Right lung (tissue), 5 donors: Measurements from ENCODE around the gene HLA-F. TPM values are rescaled to one million over a fixed set of nuclear protein-coding genes. Genes with fewer than 3 reads are reported as not detected.

Source experiments
- DNase-seq, 2 donors: peaks; one replicate each; pipeline ENCODE4 v3.0.0-alpha.2; 2013
- polyA plus RNA-seq, 5 donors: library from polyadenylated mRNA; unstranded; fragments of 120-200 nt; gene quantifications; one replicate each; pipeline versions ENCODE4 v1.2.1 to v1.2.3, GENCODE V29; 2013; ENCODE audit warnings: inconsistent platforms in 1 of 5, low replicate concordance in 1 of 5; ENCODE audit not compliant: insufficient read length in 5 of 5, insufficient read depth in 1 of 5

HLA-F gene
- polyA plus RNA-seq, 5 donors: 15.5 to 20.2 (median 18.3) TPM

DNA sequence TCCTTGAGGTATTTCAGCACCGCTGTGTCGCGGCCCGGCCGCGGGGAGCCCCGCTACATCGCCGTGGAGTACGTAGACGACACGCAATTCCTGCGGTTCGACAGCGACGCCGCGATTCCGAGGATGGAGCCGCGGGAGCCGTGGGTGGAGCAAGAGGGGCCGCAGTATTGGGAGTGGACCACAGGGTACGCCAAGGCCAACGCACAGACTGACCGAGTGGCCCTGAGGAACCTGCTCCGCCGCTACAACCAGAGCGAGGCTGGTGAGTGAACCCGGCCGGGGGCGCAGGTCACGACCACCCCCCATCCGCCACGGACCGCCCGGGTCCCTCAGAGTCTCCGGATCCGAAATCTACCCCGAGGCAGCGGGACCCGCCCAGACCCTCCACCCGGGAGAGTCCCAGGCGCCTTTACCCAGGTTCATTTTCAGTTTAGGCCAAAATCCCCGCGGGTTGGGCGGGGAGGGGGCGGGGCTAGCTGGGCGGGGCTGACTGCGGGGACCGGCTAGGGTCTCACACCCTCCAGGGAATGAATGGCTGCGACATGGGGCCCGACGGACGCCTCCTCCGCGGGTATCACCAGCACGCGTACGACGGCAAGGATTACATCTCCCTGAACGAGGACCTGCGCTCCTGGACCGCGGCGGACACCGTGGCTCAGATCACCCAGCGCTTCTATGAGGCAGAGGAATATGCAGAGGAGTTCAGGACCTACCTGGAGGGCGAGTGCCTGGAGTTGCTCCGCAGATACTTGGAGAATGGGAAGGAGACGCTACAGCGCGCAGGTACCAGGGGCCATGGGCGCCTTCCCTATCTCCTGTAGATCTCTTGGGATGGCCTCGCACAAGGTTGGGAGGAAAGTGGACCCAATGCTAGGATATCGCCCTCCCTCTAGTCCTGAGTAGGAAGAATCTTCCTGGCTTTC, 693 bp downstream of the HLA-F start:
- no peak for DNase-seq

DNA sequence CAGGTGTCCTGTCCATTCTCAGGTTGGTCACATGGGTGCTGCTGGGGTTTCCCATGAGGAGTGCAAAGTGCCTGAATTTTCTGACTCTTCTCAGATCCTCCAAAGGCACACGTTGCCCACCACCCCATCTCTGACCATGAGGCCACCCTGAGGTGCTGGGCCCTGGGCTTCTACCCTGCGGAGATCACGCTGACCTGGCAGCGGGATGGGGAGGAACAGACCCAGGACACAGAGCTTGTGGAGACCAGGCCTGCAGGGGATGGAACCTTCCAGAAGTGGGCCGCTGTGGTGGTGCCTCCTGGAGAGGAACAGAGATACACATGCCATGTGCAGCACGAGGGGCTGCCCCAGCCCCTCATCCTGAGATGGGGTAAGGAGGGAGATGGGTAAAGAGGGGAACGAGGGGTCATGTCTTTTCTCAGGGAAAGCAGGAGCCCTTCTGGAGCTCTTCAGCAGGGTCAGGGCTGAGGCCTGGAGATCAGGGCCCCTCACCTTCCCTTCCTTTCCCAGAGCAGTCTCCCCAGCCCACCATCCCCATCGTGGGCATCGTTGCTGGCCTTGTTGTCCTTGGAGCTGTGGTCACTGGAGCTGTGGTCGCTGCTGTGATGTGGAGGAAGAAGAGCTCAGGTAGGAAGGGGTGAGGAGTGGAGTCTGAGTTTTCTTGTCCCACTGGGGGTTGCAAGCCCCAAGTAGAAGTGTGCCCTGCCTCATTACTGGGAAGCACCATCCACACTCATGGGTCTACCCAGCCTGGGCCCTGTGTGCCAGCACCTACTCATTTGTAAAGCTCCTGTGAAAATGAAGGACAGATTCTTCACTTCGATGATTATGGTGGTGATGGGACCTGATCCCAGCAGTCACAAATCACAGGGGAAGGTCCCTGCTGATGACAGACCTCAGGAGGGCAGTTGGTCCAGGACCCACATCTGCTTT, 2.0 kb downstream of the HLA-F start:
- DNase-seq: no peak

- no peak for DNase-seq
Measured at GRCh38 chr6:29726001-29726400, 2.8 kb downstream of the HLA-F start.

GRCh38 chr6:29726571-29727194, 3.4 kb downstream of the HLA-F start:
- DNase-seq: no peak

DNA sequence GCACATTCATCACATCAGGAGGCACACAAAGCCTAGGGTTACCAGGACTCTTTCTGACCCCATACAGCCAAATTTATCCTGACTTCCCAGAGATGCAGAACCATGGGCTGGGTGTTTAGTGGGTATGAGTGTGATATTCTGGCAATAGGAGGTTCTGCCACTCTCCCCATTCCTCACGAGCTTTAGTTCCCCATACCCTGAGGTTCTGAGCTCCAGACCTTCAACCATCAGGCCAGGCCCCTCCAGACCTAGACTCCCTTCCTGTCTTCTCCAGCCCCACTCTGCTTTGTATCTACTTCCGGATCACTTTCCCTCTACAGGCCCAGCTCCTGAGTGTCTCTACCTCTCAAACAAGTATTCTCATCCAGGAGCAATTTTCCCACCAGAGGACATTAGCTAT, 4.4 kb downstream of the HLA-F start:
- no peak for DNase-seq

DNA sequence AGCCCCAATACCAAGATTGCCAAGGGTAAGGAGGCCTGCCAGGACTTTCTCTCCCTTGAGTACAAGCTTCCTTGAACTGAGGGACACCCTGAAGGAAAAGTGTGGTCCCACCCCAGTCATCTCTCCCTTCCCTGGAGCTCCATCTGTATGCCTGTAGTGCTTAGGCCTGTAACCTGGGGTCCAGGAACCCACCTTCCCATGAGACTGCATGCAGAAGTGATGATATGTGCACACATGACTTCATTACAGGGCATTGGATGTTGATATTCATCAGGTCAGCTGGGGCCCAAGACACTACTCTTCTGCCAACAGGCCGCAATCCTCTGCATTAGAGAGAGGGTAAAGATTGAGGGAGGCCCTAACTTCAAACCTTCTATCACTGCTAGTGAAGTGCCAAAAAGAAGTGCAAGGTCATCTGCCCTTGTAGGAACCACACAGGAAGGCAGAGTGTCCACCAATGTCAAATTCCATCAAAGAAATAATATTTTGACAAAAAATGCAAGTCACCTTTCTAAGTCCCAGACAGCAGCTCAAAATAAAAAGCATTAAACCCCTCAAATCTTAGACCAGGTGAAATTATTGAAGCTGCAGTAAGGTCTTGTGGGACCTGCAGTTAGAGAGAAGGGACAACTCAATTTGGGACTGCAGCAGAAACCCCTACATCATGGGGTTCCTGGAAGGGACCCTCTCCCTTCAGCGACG, 5.1 kb downstream of the HLA-F start:
- no peak for DNase-seq

GRCh38 chr6:29728875-29729270, 5.6 kb downstream of the HLA-F start:
- no peak for DNase-seq

GRCh38 chr6:29729774-29730328, 6.6 kb downstream of the HLA-F start:
- DNase-seq: no peak

- no peak for DNase-seq
Measured at GRCh38 chr6:29730575-29731126, 7.4 kb downstream of the HLA-F start.

- DNase-seq: no peak
Measured at GRCh38 chr6:29731281-29731680, 8.0 kb downstream of the HLA-F start.

DNA sequence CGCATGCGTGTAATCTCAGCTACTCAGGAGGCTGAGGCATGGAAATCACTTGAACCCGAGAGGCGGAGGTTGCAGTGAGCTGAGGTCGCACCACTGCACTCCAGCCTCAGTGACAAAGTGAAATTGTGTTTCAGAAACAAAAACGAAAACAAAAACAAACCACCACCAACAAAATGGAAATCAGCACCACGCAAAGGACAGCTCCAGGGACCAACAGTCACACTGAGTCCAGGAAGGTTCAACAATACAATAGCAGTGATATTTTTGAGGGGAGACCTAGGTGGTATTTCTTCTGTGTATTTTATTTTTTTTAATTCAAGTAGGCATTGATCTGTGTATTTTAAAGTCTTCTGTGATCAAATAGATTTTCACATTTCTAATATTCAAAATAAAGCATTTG, 9.8 kb downstream of the HLA-F start:
- no peak for DNase-seq

DNA sequence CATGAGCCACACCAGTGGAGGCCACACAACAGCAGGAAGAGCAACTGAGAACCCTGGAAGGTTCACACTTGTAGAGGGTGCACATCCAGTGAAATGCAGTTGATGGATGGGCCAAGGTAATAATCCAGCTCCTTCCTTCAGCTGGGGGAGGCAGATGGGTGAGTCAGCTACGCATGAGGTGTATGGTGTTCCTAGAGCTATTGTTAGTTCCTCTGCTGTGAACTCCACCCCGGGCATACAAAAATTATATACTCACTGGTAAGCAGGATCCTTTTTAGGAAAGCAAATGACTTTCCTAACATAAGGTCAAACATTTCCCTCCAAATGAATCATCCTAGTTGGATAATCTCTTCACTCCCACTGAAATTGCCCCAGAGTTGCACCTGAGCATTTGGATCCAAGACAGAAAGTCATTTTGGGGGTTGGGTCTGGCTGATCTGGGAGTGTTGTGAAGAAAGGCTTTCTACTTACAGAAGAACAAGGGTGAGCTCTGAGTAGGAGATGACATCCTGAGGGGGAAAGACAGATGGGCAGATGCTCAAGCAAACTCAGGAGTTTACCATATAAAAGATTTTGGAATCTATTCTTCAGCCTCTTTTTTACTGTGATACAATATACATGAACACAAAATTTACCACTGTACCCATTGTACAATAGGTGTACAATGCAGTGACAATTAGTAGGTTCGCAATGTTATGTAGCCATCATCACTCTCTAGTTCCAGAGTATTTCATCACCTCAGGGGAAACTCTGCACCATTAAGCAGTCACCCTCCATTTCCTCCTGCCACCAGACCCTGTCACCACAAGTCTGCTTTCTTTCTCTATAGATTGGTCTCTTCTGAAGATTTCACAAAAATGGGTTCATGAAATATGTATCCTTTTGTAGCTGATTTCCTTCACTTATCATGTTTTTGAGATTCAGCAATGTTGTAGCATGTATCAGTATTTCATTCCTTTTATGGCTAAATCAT, 11.1 kb downstream of the HLA-F start:
- DNase-seq: no peak

DNA sequence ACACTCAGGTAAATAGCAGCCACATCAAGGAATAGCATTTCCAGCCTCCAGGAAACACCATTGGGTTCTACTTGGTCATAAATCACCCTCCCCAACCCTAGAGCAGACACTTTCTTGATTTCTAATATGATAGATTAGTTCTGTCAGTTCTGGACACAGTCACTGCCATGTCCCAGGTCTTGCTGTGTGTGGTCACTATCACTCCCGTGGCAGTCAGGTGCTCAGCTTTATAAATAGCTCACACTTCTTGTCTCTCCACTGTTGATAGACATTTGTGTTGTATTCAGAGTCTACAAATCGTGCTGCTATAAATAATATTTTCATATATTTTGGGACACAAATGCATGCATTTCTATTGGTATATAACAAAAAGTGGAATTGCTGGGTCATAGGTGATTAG, 13.3 kb downstream of the HLA-F start:
- DNase-seq: no peak

- DNase-seq: no peak
Measured at GRCh38 chr6:29737707-29738630, 14.7 kb downstream of the HLA-F start.

DNA sequence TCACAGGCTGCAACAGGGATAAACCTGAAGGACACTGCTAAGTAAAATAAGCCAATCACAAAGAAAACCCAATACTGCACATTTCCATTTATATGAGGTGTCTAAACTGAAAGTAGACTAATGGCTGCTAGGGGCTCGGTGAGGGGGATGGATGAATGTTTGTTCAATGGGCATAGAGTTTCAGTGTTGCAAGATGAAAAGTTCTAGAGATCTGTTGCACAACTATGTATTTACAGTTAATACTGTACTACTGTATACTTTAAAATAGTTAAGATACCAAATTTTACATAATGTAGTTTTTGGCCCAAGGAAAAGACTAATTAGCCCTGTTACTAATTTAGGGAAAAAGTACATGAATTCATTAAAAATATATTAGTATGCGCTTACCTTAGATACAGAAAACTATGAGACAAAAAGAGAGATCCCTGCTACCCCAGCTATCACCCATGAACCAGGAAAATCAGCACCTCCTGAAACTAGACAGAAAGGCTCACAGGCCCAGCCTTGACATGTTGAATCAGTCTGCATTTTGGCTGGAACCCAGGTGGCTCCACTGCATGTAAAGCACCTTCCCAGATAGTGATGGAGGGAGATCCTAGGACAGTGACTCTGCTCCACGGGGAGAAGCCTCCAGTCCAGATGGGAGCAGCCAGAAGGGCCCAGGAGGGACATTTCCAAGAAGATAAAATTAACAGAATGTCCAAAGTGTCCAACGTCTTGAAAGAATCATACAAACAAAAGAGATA, 16.1 kb downstream of the HLA-F start:
- no peak for DNase-seq

GRCh38 chr6:29739882-29740261, 16.6 kb downstream of the HLA-F start:
- DNase-seq: no peak

DNA sequence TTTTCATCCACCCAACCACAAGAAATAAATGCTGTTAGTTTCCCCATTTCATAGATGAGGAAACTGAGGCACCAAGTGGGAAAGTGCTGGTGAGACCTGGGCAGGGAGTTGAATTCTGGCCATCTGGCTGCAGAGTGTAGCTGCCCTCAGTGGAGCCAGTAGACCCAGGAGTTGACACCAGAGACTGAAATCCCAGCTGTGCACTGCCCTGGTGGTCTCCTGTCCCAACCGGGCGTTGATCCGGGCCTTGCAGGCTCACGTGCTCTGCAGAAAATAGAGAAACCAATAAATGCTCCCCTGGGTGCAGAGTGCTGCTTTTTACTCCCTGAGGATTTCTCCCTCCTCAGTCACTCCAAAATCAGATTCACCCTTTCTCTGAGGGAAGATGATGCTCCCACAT, 18.4 kb downstream of the HLA-F start:
- no peak for DNase-seq

- no peak for DNase-seq
Measured at GRCh38 chr6:29742127-29742526, 18.9 kb downstream of the HLA-F start.
